Pancreas (tissue), 10 donors: ENCODE measurements around the gene FBXL17. TPM values are rescaled to one million over a fixed set of nuclear protein-coding genes. Genes with fewer than 3 reads are reported as not detected.

Source experiments
- ATAC-seq, 4 donors: fragments of 200-7000 bp; cut with Tn5 transposase; one replicate each; pipeline versions ENCODE4 v1.8.0 to v1.9.1; 2020; ENCODE audit warnings: mild to moderate bottlenecking in 4 of 4, moderate library complexity in 4 of 4
- DNase-seq, 6 donors: peaks; one replicate each; pipeline ENCODE4 v3.0.0-alpha.2; 2020
- FAIRE-seq: peaks from 2 replicates; lab custom pipeline; 2012; peaks lifted over from hg19 to GRCh38; lab: Jason Lieb, UNC
- H3K27ac ChIP-seq, 4 donors: fragments of 200-600 bp; sonication (generic); 1 replicate in 3 of 4; 2 replicates in 1 of 4; pipeline versions ENCODE4 v1.5.0 to v1.8.0; 2020
- H3K27me3 ChIP-seq, 4 donors: fragments of 200-600 bp; one replicate each; pipeline ENCODE4 v1.8.0; 2021
- H3K36me3 ChIP-seq, 3 donors: fragments of 200-600 bp; sonication (generic) in 1 of 3; one replicate each; pipeline versions ENCODE4 v1.5.0 to v1.8.0; 2020 to 2021
- H3K4me1 ChIP-seq, 3 donors: fragments of 200-600 bp; one replicate each; pipeline ENCODE4 v1.8.0; 2021
- H3K4me3 ChIP-seq, 4 donors: fragments of 200-600 bp; sonication (generic) in 2 of 4; one replicate each; pipeline versions ENCODE4 v1.5.0 to v1.8.0; 2020 to 2021
- H3K9me3 ChIP-seq, 4 donors: fragments of 200-600 bp; one replicate each; pipeline ENCODE4 v1.8.0; 2021
- CTCF ChIP-seq, 4 donors: fragments of 200-600 bp; sonication (generic) in 3 of 4; IDR thresholded peaks; one replicate each; pipeline versions ENCODE4 v1.5.0 to v1.8.0; 2021; ENCODE audit warnings: antibody characterized with exemption in 4 of 4
- WGBS, 2 donors: extraction: QIAGEN DNeasy Blood & Tissue Kit; methylation state at CpG; one replicate each; pipeline ENCODE4 v1.1.7; 2013; 5-methylcytosine and 5-hydroxymethylcytosine counted together
- intact Hi-C, 3 donors: fragments of 100-400 bp; cut with DNase I; formaldehyde crosslinking; loops; one replicate each; pipeline versions ENCODE4 v1.11.1 to v1.14.2; 2022
- polyA plus RNA-seq, 2 donors: library from polyadenylated mRNA; stranded (reverse); fragments of 200-250 nt; gene quantifications; one replicate each; pipeline ENCODE4 v1.2.3, GENCODE V29; 2013
- total RNA-seq, 6 donors: library from RNA; stranded (reverse); fragmentation: NEBNext Ultra II Directional in 4 of 6; extraction: Animal tissue kit (Norgen Biotek cat#: 25700) in 4 of 6; gene quantifications; one replicate each; pipeline versions ENCODE4 v1.2.1 to v1.2.4, GENCODE V29; 2021 to 2023
- donor health status: healthy with polysubstance abuse.
- donor health status: DM: no; HTN: no; CAD: no; lungs with moderate emphysema.
- donor health status: DM: no; HTN: no; CAD: no.
- donor health status: control.
- donor health status: control.
- donor health status: Bipolar disorder and iron deficiency.
- donor health status: DM: yes; HTN: yes; CAD: no.
- donor health status: DM: no; HTN: no; CAD: no.
- donor health status: DM: no; HTN: no; CAD: no.
- donor health status: DM: yes; HTN: yes; CAD: no.

Gene FBXL17
- total and polyA plus RNA-seq, 8 donors, result 4.2 to 11.1 (median 7.3) TPM

GRCh38 chr5:107868650-107869409 is 513.1 kb downstream of the FBXL17 start:
- WGBS, 2 donors, result 92 to 96% methylated on average over 7 of the region's 7 CpGs
- Histone ChIP-seq H3K4me1 (peaks cover 0 to 3% (median 0%) of the 10 kb centered on the region in 3 donors), H3K4me3 (no peak overlapping the region), H3K27ac (no peak overlapping the region), H3K27me3 (no peaks in the 10 kb centered on the region), H3K36me3 (no peaks in the 10 kb centered on the region), H3K9me3 (no peaks in the 10 kb centered on the region)
- DNase-seq (no peak), ATAC-seq (no peak), FAIRE-seq (no peak)
- no peak for TF ChIP-seq CTCF (IDR thresholded peaks at IDR 0.05)
- intact Hi-C loops, result no loop called here

GRCh38 chr5:107867266-107867665 is 514.6 kb downstream of the FBXL17 start:
- no peak for TF ChIP-seq CTCF (IDR thresholded peaks at IDR 0.05)
- intact Hi-C loops, result no loop called here
- no peaks in the 10 kb centered on the region for H3K4me1 ChIP-seq
- FAIRE-seq (no peak), ATAC-seq (no peak), DNase-seq (no peak)
- no peaks in the 10 kb centered on the region for H3K36me3 ChIP-seq
- no peaks in the 10 kb centered on the region for H3K27me3 ChIP-seq
- no peaks in the 10 kb centered on the region for H3K9me3 ChIP-seq
- H3K4me3 ChIP-seq, result no peak overlapping the region
- 90 to 98% methylated on average over 2 of the region's 2 CpGs for WGBS, 2 donors
- H3K27ac ChIP-seq, result no peak overlapping the region

- no peaks in the 10 kb centered on the region for H3K4me1 ChIP-seq
- DNase-seq, result no peak
- H3K9me3 ChIP-seq, result no peaks in the 10 kb centered on the region
- WGBS, 2 donors, result 79 to 81% methylated on average over 2 of the region's 2 CpGs
- H3K27ac ChIP-seq, result no peak overlapping the region
- no peak for FAIRE-seq
- no peak overlapping the region for H3K4me3 ChIP-seq
- TF ChIP-seq CTCF (IDR thresholded peaks at IDR 0.05), result no peak
- no peaks in the 10 kb centered on the region for H3K27me3 ChIP-seq
- H3K36me3 ChIP-seq, result no peaks in the 10 kb centered on the region
- intact Hi-C loops, result no loop called here
- ATAC-seq, result peak in 1 of 4 donors; percentile 27
These were observed 517.1 kb downstream of the FBXL17 start for GRCh38 chr5:107864793-107865192.

GRCh38 chr5:107863125-107863524 is 518.8 kb downstream of the FBXL17 start:
- intact Hi-C loops, result no loop called here

More at GRCh38 chr5:107863125-107863524, 518.8 kb downstream of the FBXL17 start:
- no peak for TF ChIP-seq CTCF (IDR thresholded peaks at IDR 0.05)
- ATAC-seq (no peak), DNase-seq (no peak), FAIRE-seq (no peak)
- H3K27ac ChIP-seq, result no peak overlapping the region
- H3K9me3 ChIP-seq, result no peaks in the 10 kb centered on the region
- no peaks in the 10 kb centered on the region for H3K27me3 ChIP-seq
- no peaks in the 10 kb centered on the region for H3K36me3 ChIP-seq
- H3K4me1 ChIP-seq, result no peaks in the 10 kb centered on the region
- WGBS, 2 donors, result 91 to 92% methylated on average over 2 of the region's 2 CpGs
- H3K4me3 ChIP-seq, result no peak overlapping the region
